K562 (cell line): Measurements from ENCODE around the gene GCSH. TPM values are rescaled to one million over a fixed set of nuclear protein-coding genes. Genes with fewer than 3 reads are reported as not detected.
A peak's percentile ranks its signal among the peaks of the same experiment; 100 is the strongest.

Experiments used
- BRD9 ChIP-seq: fragments of 450-650 bp; IDR thresholded peaks from 2 replicates; pipeline ENCODE4 v1.6.1; 2018; ENCODE audit warnings: low read depth; ENCODE audit not compliant: partially characterized antibody
- CBFA2T3 ChIP-seq: fragments of 450-650 bp; IDR thresholded peaks from 2 replicates; pipeline ENCODE4 v1.6.1; 2017
- CBX3 ChIP-seq, 2 experiments: IDR thresholded peaks; 1 replicate in 1 of 2; 2 replicates in 1 of 2; pipeline ENCODE4 v1.6.1; 2012; ENCODE audit warnings: inconsistent platforms in 2 of 2, low read length in 2 of 2, borderline replicate concordance in 1 of 2, control low read depth in 1 of 2
- ETV1 ChIP-seq: fragments of 450-650 bp; conservative IDR thresholded peaks from 2 replicates; pipeline ENCODE4 v1.6.1; 2016; ENCODE audit warnings: missing genetic modification characterization, control low read depth, low read depth, missing compliant biosample characterization
- FOS ChIP-seq: IDR thresholded peaks from 3 replicates; pipeline ENCODE4 v1.6.1; 2011; ENCODE audit not compliant: insufficient read length; ENCODE audit errors: extremely low read depth
- FOXK2 ChIP-seq, 2 experiments: fragments of 450-650 bp; IDR thresholded peaks in 1 of 2; conservative IDR thresholded peaks in 1 of 2; 2 replicates each; pipeline ENCODE4 v1.6.1; 2016; ENCODE audit warnings: low read depth in 2 of 2, mild to moderate bottlenecking in 1 of 2
- KAT8 ChIP-seq: fragments of 450-650 bp; IDR thresholded peaks from 2 replicates; pipeline ENCODE4 v1.6.1; 2016; ENCODE audit warnings: low read depth, mild to moderate bottlenecking
- KLF16 ChIP-seq: IDR thresholded peaks from 2 replicates; pipeline ENCODE4 v1.6.1; 2016; ENCODE audit warnings: antibody characterized with exemption
- L3MBTL2 ChIP-seq: fragments of 450-650 bp; IDR thresholded peaks from 2 replicates; pipeline ENCODE4 v1.6.1; 2016; ENCODE audit warnings: mild to moderate bottlenecking, moderate library complexity
- NBN ChIP-seq: fragments of 450-650 bp; IDR thresholded peaks from 2 replicates; pipeline ENCODE4 v1.6.1; 2016; ENCODE audit warnings: low read depth, mild to moderate bottlenecking
- NFRKB ChIP-seq: fragments of 450-650 bp; IDR thresholded peaks from 2 replicates; pipeline ENCODE4 v1.6.1; 2016; ENCODE audit warnings: low read depth
- NR2C2 ChIP-seq, 2 experiments: fragments of 200-800 bp in 1 of 2; sonication (Bioruptor generic) in 1 of 2; sonication (generic) in 1 of 2; formaldehyde crosslinking in 1 of 2; IDR thresholded peaks; 2 replicates each; pipeline versions ENCODE4 v1.6.1 to v1.8.0; 2016 to 2022; ENCODE audit warnings: mild to moderate bottlenecking in 1 of 2, missing compliant biosample characterization in 1 of 2, missing genetic modification characterization in 1 of 2, missing genetic modification reagents in 1 of 2
- PCBP1 ChIP-seq: fragments of 200-400 bp; formaldehyde crosslinking; IDR thresholded peaks from 2 replicates; pipeline ENCODE4 v1.6.1; 2018; ENCODE audit warnings: mild to moderate bottlenecking, low read depth, low read length; ENCODE audit not compliant: poor library complexity, severe bottlenecking
- SIN3A ChIP-seq, 2 experiments: fragments of 150-350 bp in 1 of 2; IDR thresholded peaks; 2 replicates each; pipeline ENCODE4 v1.6.1; 2011 to 2016; ENCODE audit warnings: borderline replicate concordance in 2 of 2, low read depth in 2 of 2, low read length in 2 of 2, mild to moderate bottlenecking in 2 of 2, moderate library complexity in 2 of 2; ENCODE audit not compliant: control insufficient read depth in 1 of 2
- SMARCB1 ChIP-seq: IDR thresholded peaks from 2 replicates; pipeline ENCODE4 v1.6.1; 2011; ENCODE audit warnings: improper control_type of control experiment, low read depth; ENCODE audit not compliant: insufficient read length
- TAF7 ChIP-seq: fragments of 450-650 bp; IDR thresholded peaks from 2 replicates; pipeline ENCODE4 v1.6.1; 2016; ENCODE audit warnings: missing genetic modification characterization, missing compliant biosample characterization
- YY1 ChIP-seq, 3 experiments: IDR thresholded peaks; 2 replicates each; pipeline ENCODE4 v1.6.1; 2011; ENCODE audit warnings: low read length in 2 of 3, mild to moderate bottlenecking in 2 of 3, moderate library complexity in 2 of 3, borderline replicate concordance in 1 of 3, control low read depth in 1 of 3, low read depth in 1 of 3; ENCODE audit not compliant: insufficient read depth in 3 of 3, insufficient replicate concordance in 2 of 3, control insufficient read depth in 1 of 3, insufficient read length in 1 of 3; ENCODE audit errors: extremely low read depth in 1 of 3
- polyA plus RNA-seq, 8 experiments: library from polyadenylated mRNA; depleted of rRNA in 4 of 8; stranded (reverse) in 5 of 8; unstranded in 3 of 8; fragments of >200 nt; fragmentation: Nextera tagmentation in 2 of 8; fragmentation: Illumina TruSeq in 1 of 8; extraction: Ambion mirVana in 2 of 8; extraction: Trizol in 1 of 8; gene quantifications; 2 replicates each; pipeline versions ENCODE4 v1.2.1 to v1.2.3, GENCODE V29; 2011 to 2014; ENCODE audit warnings: inconsistent platforms in 1 of 8, missing spikeins in 1 of 8
- total RNA-seq, 7 experiments: library from RNA; depleted of rRNA in 6 of 7; stranded (reverse); fragments of >200 nt in 6 of 7; fragmentation: Illumina TruSeq in 2 of 7; extraction: Trizol in 2 of 7; gene quantifications; 2 replicates each; pipeline versions ENCODE4 v1.2.1 to v1.2.3, GENCODE V29; 2011 to 2021; ENCODE audit warnings: low replicate concordance in 1 of 7
- TF ChIP-seq, protein P1 (sequence below): fragments of 450-650 bp; IDR thresholded peaks from 2 replicates; pipeline ENCODE4 v1.6.1; 2018; ENCODE audit not compliant: partially characterized antibody
- TF ChIP-seq, protein P2 (sequence below): IDR thresholded peaks from 2 replicates; pipeline ENCODE4 v1.6.1; 2016; ENCODE audit warnings: missing genetic modification characterization, missing compliant biosample characterization

GCSH gene
- total and polyA plus RNA-seq, 9 of the 15 experiments (the other 6 are each of a cell fraction or from before 2014, with no cell fraction given): 35.0 to 121 (median 89.0) TPM

DNA sequence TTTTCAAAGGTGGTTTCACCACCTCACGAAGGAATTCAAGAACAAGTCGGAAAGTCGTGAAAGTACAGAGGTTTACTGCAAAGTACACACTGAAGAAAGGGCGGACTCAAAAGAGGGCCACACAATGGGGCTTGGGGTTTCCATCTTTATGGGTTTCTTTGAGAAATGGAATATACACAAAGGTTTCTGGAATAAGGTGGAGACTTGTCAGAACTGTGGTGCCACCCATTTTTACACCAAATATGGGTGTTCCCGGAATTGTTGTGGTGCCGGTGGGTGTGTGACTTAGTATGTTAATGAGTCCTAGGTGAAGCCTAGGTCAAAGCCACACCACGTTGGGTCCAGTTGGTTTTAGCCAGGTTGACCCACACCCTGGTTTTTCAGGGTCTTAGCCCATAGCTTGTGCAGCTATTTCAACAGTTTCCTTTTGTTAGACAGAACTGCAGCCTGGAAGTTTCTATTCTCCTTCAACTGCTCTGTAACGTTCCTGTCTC is 567 bp upstream of the GCSH start (continued):
- TF ChIP-seq TAF7 (peak; percentile 34; the same call in 1 of the 2 replicates), ETV1 (tag) (no peak), NFRKB (peak; percentile 40; the same call in 1 of the 2 replicates), CBX3 (IDR thresholded peaks at IDR 0.05; ENCODE audit: borderline replicate concordance in 1 of 2, low read length in 2 of 2) (peak in 1 of 2 experiments; percentile 64; a peak in 1 of 3 replicates), PCBP1 (no peak), L3MBTL2 (peak; percentile 72), NBN (0 out of 2 replicates have a peak, but pooled peaks have one; percentile 48), SMARCB1 (no peak), NR2C2 (CRISPR knock-in tag; IDR thresholded peaks at IDR 0.05) (no peak), NR2C2 (tag; IDR thresholded peaks at IDR 0.05) (0 out of 2 replicates have a peak, but pooled peaks have one; percentile 5), SIN3A (IDR thresholded peaks at IDR 0.05; ENCODE audit: borderline replicate concordance in 2 of 2, control insufficient read depth in 1 of 2, low read depth in 2 of 2, low read length in 2 of 2) (peak in 1 of 2 experiments; percentile 65; a peak in 2 of 4 replicates), FOS (no peak), KLF16 (no peak), FOXK2 (conservative IDR thresholded peaks at IDR 0.05 in 1 of 2, IDR thresholded peaks at IDR 0.05 in 1 of 2; ENCODE audit: low read depth in 2 of 2) (peak; percentile 62 to 74; a peak in 2 of 4 replicates), KAT8 (no peak), YY1 (IDR thresholded peaks at IDR 0.05; ENCODE audit: borderline replicate concordance in 1 of 3, control insufficient read depth in 1 of 3, extremely low read depth in 1 of 3, insufficient read depth in 3 of 3, insufficient read length in 1 of 3, insufficient replicate concordance in 2 of 3, low read depth in 1 of 3, low read length in 2 of 3) (peak in 1 of 3 experiments; percentile 73), CBFA2T3 (no peak), BRD9 (peak; percentile 62)
- TF ChIP-seq, protein P1, sequence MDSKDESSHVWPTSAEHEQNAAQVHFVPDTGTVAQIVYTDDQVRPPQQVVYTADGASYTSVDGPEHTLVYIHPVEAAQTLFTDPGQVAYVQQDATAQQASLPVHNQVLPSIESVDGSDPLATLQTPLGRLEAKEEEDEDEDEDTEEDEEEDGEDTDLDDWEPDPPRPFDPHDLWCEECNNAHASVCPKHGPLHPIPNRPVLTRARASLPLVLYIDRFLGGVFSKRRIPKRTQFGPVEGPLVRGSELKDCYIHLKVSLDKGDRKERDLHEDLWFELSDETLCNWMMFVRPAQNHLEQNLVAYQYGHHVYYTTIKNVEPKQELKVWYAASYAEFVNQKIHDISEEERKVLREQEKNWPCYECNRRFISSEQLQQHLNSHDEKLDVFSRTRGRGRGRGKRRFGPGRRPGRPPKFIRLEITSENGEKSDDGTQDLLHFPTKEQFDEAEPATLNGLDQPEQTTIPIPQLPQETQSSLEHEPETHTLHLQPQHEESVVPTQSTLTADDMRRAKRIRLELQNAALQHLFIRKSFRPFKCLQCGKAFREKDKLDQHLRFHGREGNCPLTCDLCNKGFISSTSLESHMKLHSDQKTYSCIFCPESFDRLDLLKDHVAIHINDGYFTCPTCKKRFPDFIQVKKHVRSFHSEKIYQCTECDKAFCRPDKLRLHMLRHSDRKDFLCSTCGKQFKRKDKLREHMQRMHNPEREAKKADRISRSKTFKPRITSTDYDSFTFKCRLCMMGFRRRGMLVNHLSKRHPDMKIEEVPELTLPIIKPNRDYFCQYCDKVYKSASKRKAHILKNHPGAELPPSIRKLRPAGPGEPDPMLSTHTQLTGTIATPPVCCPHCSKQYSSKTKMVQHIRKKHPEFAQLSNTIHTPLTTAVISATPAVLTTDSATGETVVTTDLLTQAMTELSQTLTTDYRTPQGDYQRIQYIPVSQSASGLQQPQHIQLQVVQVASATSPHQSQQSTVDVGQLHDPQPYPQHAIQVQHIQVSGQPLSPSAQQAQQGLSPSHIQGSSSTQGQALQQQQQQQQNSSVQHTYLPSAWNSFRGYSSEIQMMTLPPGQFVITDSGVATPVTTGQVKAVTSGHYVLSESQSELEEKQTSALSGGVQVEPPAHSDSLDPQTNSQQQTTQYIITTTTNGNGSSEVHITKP: peak; percentile 64
- TF ChIP-seq, protein P2, sequence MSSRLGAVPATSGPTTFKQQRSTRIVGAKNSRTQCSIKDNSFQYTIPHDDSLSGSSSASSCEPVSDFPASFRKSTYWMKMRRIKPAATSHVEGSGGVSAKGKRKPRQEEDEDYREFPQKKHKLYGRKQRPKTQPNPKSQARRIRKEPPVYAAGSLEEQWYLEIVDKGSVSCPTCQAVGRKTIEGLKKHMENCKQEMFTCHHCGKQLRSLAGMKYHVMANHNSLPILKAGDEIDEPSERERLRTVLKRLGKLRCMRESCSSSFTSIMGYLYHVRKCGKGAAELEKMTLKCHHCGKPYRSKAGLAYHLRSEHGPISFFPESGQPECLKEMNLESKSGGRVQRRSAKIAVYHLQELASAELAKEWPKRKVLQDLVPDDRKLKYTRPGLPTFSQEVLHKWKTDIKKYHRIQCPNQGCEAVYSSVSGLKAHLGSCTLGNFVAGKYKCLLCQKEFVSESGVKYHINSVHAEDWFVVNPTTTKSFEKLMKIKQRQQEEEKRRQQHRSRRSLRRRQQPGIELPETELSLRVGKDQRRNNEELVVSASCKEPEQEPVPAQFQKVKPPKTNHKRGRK (tag): no peak
